Measurements from ENCODE around the gene SYCN.

SYCN gene, protein sequence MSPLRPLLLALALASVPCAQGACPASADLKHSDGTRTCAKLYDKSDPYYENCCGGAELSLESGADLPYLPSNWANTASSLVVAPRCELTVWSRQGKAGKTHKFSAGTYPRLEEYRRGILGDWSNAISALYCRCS

GRCh38 chr19:39203372-39204341 is at the start of gene SYCN:
Gene SYCN, minus strand, starts transcription at chr19:39204263. Its CDS starts 9 bp downstream, at chr19:39204254.
- no peaks in the 10 kb centered on the region for H3K9me3 ChIP-seq (ENCODE audit: control insufficient read depth in 5 of 5, low read length in 5 of 5)
- H3K27me3 ChIP-seq (ENCODE audit: control insufficient read depth in 5 of 5, insufficient read depth in 4 of 5, low read length in 5 of 5): peaks cover 18 to 53% (median 48%) of the 10 kb centered on the region in 5 donors
- H3K4me3 ChIP-seq (ENCODE audit: low read depth in 1 of 5, low read length in 5 of 5): no peak within 1 kb of the TSS

DNA sequence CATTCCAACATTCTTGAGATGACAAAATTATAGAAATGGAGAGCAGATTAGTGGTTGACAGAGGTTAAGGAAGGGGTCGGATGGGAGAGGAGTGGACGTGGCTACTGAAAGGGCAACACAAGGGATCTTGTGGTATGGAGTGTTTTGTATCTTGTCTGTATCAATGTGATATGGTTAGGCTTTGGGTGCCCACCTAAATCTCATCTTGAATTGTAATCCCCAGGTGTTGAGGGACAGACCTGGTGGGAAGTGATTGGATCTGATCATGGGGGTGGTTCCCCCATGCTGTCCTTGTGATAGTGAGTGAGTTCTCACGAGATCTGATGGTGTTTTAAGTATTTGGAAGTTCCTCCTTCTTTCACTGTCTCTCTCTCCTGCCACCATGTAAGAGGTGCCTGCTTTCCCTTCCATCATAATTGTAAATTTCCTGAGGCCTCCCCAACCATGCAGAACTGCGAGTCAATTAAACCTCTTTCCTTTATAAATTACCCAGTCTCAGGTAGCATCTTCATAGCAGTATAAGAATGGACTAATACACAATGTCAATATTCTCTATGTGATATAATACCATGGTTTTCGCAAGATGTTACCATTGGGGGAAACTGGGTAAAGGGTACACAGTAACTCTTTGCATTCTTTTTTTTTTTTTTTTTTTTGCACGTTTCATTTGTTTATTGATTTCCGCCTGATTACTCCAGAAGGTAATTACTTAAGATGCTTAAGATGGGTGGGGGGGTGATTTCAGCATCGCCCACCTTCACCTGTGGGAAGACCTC is 49.5 kb upstream of the SYCN start:
- Histone ChIP-seq H3K9ac (ENCODE audit: low read length in 5 of 5) (no peak overlapping the region), H3K27me3 (ENCODE audit: control insufficient read depth in 5 of 5, insufficient read depth in 4 of 5, low read length in 5 of 5) (peaks cover 0 to 16% (median 7%) of the 10 kb centered on the region in 5 donors), H3K36me3 (ENCODE audit: control insufficient read depth in 5 of 5, insufficient read depth in 5 of 5, low read length in 5 of 5) (no peaks in the 10 kb centered on the region), H3K4me3 (ENCODE audit: low read depth in 1 of 5, low read length in 5 of 5) (no peak overlapping the region), H3K27ac (ENCODE audit: low read depth, low read length) (no peak overlapping the region), H3K4me1 (ENCODE audit: control insufficient read depth in 5 of 5, insufficient read depth in 5 of 5, low read length in 5 of 5) (peaks cover 0 to 9% (median 4%) of the 10 kb centered on the region in 5 donors), H3K9me3 (ENCODE audit: control insufficient read depth in 5 of 5, low read length in 5 of 5) (peaks cover 0 to 5% (median 0%) of the 10 kb centered on the region in 5 donors)

More at GRCh38 chr19:39203372-39204341, at the start of gene SYCN:
- H3K9ac ChIP-seq (ENCODE audit: low read length in 5 of 5): no peak within 1 kb of the TSS
- H3K27ac ChIP-seq (ENCODE audit: low read depth, low read length): no peak within 1 kb of the TSS
- H3K36me3 ChIP-seq (ENCODE audit: control insufficient read depth in 5 of 5, insufficient read depth in 5 of 5, low read length in 5 of 5): no peaks in the 10 kb centered on the region
- H3K4me1 ChIP-seq (ENCODE audit: control insufficient read depth in 5 of 5, insufficient read depth in 5 of 5, low read length in 5 of 5): no peaks in the 10 kb centered on the region

GRCh38 chr19:39252458-39252857 is 48.4 kb upstream of the SYCN start:
- no peaks in the 10 kb centered on the region for H3K36me3 ChIP-seq (ENCODE audit: control insufficient read depth in 5 of 5, insufficient read depth in 5 of 5, low read length in 5 of 5)
- H3K4me1 ChIP-seq (ENCODE audit: control insufficient read depth in 5 of 5, insufficient read depth in 5 of 5, low read length in 5 of 5): peaks cover 0 to 18% (median 13%) of the 10 kb centered on the region in 5 donors
- peaks cover 0 to 5% (median 0%) of the 10 kb centered on the region in 5 donors for H3K9me3 ChIP-seq (ENCODE audit: control insufficient read depth in 5 of 5, low read length in 5 of 5)
- peaks cover 5 to 27% (median 16%) of the 10 kb centered on the region in 5 donors for H3K27me3 ChIP-seq (ENCODE audit: control insufficient read depth in 5 of 5, insufficient read depth in 4 of 5, low read length in 5 of 5)
- no peak overlapping the region for H3K4me3 ChIP-seq (ENCODE audit: low read depth in 1 of 5, low read length in 5 of 5)
- H3K27ac ChIP-seq (ENCODE audit: low read depth, low read length): no peak overlapping the region
- no peak overlapping the region for H3K9ac ChIP-seq (ENCODE audit: low read length in 5 of 5)

- Histone ChIP-seq H3K36me3 (ENCODE audit: control insufficient read depth in 5 of 5, insufficient read depth in 5 of 5, low read length in 5 of 5) (no peaks in the 10 kb centered on the region), H3K4me3 (ENCODE audit: low read depth in 1 of 5, low read length in 5 of 5) (no peak overlapping the region), H3K9me3 (ENCODE audit: control insufficient read depth in 5 of 5, low read length in 5 of 5) (peaks cover 0 to 5% (median 0%) of the 10 kb centered on the region in 5 donors), H3K27me3 (ENCODE audit: control insufficient read depth in 5 of 5, insufficient read depth in 4 of 5, low read length in 5 of 5) (peaks cover 5 to 33% (median 20%) of the 10 kb centered on the region in 5 donors), H3K9ac (ENCODE audit: low read length in 5 of 5) (no peak overlapping the region), H3K4me1 (ENCODE audit: control insufficient read depth in 5 of 5, insufficient read depth in 5 of 5, low read length in 5 of 5) (peaks cover 0 to 22% (median 19%) of the 10 kb centered on the region in 5 donors), H3K27ac (ENCODE audit: low read depth, low read length) (no peak overlapping the region)
Measured at GRCh38 chr19:39251846-39252245, 47.8 kb upstream of the SYCN start.

GRCh38 chr19:39251081-39251480 is 47.0 kb upstream of the SYCN start:
- no peak overlapping the region for H3K4me3 ChIP-seq (ENCODE audit: low read depth in 1 of 5, low read length in 5 of 5)
- H3K4me1 ChIP-seq (ENCODE audit: control insufficient read depth in 5 of 5, insufficient read depth in 5 of 5, low read length in 5 of 5): peaks cover 0 to 22% (median 20%) of the 10 kb centered on the region in 5 donors
- no peaks in the 10 kb centered on the region for H3K36me3 ChIP-seq (ENCODE audit: control insufficient read depth in 5 of 5, insufficient read depth in 5 of 5, low read length in 5 of 5)
- no peaks in the 10 kb centered on the region for H3K9me3 ChIP-seq (ENCODE audit: control insufficient read depth in 5 of 5, low read length in 5 of 5)
- no peak overlapping the region for H3K9ac ChIP-seq (ENCODE audit: low read length in 5 of 5)
- H3K27me3 ChIP-seq (ENCODE audit: control insufficient read depth in 5 of 5, insufficient read depth in 4 of 5, low read length in 5 of 5): peaks cover 5 to 34% (median 20%) of the 10 kb centered on the region in 5 donors
- H3K27ac ChIP-seq (ENCODE audit: low read depth, low read length): no peak overlapping the region

DNA sequence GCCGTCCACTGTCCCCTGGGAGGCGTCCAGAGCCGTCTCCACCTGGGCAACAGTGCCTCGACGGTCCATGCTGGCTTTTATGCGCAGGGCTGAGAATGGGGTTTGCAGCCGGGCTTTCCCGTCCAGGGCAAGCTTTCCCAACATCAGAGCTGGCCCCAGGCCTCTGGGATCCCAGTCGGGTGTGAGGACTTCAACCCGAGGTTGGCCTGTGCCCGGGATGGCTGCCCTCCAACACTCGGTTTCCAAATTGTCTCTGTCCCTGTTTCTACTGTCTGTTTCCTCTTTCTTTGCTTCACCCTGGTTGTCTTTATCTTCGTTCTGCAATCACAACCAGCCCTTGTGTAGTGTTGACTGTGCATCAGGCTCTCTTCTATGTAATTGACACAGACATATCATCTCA is 44.7 kb upstream of the SYCN start, which contains the start of gene IFNL4:
Gene IFNL4 (minus strand): TSS at position 51 of the 400 bp plus-strand sequence.
- Histone ChIP-seq H3K36me3 (ENCODE audit: control insufficient read depth in 5 of 5, insufficient read depth in 5 of 5, low read length in 5 of 5) (no peaks in the 10 kb centered on the region), H3K4me1 (ENCODE audit: control insufficient read depth in 5 of 5, insufficient read depth in 5 of 5, low read length in 5 of 5) (peaks cover 0 to 22% (median 20%) of the 10 kb centered on the region in 5 donors), H3K27ac (ENCODE audit: low read depth, low read length) (no peak within 1 kb of the TSS), H3K9me3 (ENCODE audit: control insufficient read depth in 5 of 5, low read length in 5 of 5) (no peaks in the 10 kb centered on the region), H3K4me3 (ENCODE audit: low read depth in 1 of 5, low read length in 5 of 5) (peak within 1 kb of the TSS in 1 of 5 donors; percentile 42), H3K27me3 (ENCODE audit: control insufficient read depth in 5 of 5, insufficient read depth in 4 of 5, low read length in 5 of 5) (peaks cover 5 to 28% (median 17%) of the 10 kb centered on the region in 5 donors), H3K9ac (ENCODE audit: low read length in 5 of 5) (no peak within 1 kb of the TSS)

DNA sequence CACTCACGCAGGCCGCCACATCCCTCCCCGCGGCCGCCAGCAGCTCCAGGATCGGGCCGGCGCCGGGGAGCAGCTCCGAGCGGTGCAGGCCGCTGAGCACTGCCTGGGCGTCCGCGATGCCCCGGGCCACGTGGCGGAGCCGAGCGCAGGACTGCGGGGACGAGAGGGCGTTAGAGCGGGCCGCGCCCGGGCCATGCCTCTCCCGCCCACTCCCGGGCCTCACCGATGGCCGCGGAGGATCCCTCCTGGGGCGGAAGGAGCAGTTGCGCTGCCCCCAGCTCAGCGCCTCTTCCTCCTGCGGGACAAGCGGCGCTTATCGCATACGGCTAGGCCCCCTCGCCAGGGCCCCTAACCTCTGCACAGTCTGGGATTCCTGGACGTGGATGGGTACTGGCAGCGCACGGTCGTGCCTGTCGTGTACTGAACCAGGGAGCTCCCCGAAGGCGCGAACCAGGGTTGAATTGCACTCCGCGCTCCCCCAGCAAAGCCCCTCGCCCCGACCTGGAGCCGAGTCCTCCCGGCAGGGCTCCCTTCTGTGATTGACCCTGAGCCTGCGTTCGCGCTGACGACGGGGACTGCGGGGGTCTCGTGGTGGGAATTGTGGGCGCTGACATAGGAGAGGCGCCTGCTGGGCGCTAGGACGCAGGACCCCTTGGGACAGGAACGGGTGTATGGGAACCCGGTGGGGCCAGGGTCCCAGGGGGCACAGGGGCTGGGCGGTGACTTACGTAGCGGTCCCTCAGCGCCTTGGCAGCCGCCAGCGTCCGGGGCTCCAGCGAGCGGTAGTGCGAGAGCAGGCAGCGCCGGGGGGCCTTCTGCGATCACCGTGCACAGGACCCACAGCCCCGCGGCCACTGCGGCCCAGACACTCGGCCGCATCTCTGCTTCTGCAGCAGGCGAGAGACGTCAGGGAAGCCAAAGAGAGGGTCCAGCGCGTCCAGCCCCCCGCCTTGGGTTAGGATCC is 43.9 kb upstream of the SYCN start:
- peak overlapping the region in 1 of 5 donors; percentile 42 for H3K4me3 ChIP-seq (ENCODE audit: low read depth in 1 of 5, low read length in 5 of 5)
- H3K27me3 ChIP-seq (ENCODE audit: control insufficient read depth in 5 of 5, insufficient read depth in 4 of 5, low read length in 5 of 5): peaks cover 5 to 28% (median 17%) of the 10 kb centered on the region in 5 donors
- H3K27ac ChIP-seq (ENCODE audit: low read depth, low read length): no peak overlapping the region
- H3K36me3 ChIP-seq (ENCODE audit: control insufficient read depth in 5 of 5, insufficient read depth in 5 of 5, low read length in 5 of 5): no peaks in the 10 kb centered on the region
- peaks cover 0 to 22% (median 20%) of the 10 kb centered on the region in 5 donors for H3K4me1 ChIP-seq (ENCODE audit: control insufficient read depth in 5 of 5, insufficient read depth in 5 of 5, low read length in 5 of 5)
- no peak overlapping the region for H3K9ac ChIP-seq (ENCODE audit: low read length in 5 of 5)
- no peaks in the 10 kb centered on the region for H3K9me3 ChIP-seq (ENCODE audit: control insufficient read depth in 5 of 5, low read length in 5 of 5)

GRCh38 chr19:39246951-39247669 is 43.0 kb upstream of the SYCN start:
- no peaks in the 10 kb centered on the region for H3K9me3 ChIP-seq (ENCODE audit: control insufficient read depth in 5 of 5, low read length in 5 of 5)
- peaks cover 0 to 22% (median 20%) of the 10 kb centered on the region in 5 donors for H3K4me1 ChIP-seq (ENCODE audit: control insufficient read depth in 5 of 5, insufficient read depth in 5 of 5, low read length in 5 of 5)
- no peak overlapping the region for H3K9ac ChIP-seq (ENCODE audit: low read length in 5 of 5)
- no peak overlapping the region for H3K27ac ChIP-seq (ENCODE audit: low read depth, low read length)
- no peaks in the 10 kb centered on the region for H3K36me3 ChIP-seq (ENCODE audit: control insufficient read depth in 5 of 5, insufficient read depth in 5 of 5, low read length in 5 of 5)
- H3K27me3 ChIP-seq (ENCODE audit: control insufficient read depth in 5 of 5, insufficient read depth in 4 of 5, low read length in 5 of 5): peaks cover 5 to 28% (median 17%) of the 10 kb centered on the region in 5 donors
- peak overlapping the region in 1 of 5 donors; percentile 42 for H3K4me3 ChIP-seq (ENCODE audit: low read depth in 1 of 5, low read length in 5 of 5)

Data from subcutaneous abdominal adipose tissue (tissue), 5 donors.